Astrocyte (in vitro differentiated cells and primary cell): ENCODE measurements around the gene KRT86. TPM values are rescaled to one million over a fixed set of nuclear protein-coding genes. Genes with fewer than 3 reads are reported as not detected.

ENCODE experiments used
- DNase-seq: peaks from one replicate; pipeline ENCODE4 v3.0.0-alpha.2; 2010; ENCODE audit warnings: low read depth
- FAIRE-seq: peaks from 2 replicates; lab custom pipeline; 2011; peaks lifted over from hg19 to GRCh38; lab: Jason Lieb, UNC
- H2AFZ ChIP-seq: 2 replicates; pipeline ENCODE4 v1.6.0; 2012; ENCODE audit warnings: low read depth, low read length, inconsistent platforms
- H3K27ac ChIP-seq: 2 replicates; pipeline ENCODE4 v1.5.1; 2011; ENCODE audit warnings: low read depth, low read length, inconsistent platforms
- H3K27me3 ChIP-seq: 2 replicates; pipeline ENCODE4 v1.6.0; 2011; ENCODE audit warnings: low read length, inconsistent platforms; ENCODE audit not compliant: insufficient read depth
- H3K36me3 ChIP-seq: 2 replicates; pipeline ENCODE4 v1.5.1; 2011; ENCODE audit warnings: low read length, inconsistent platforms; ENCODE audit not compliant: insufficient read depth
- H3K4me1 ChIP-seq: 2 replicates; pipeline ENCODE4 v1.5.1; 2011; ENCODE audit warnings: low read length, inconsistent platforms; ENCODE audit not compliant: insufficient read depth
- H3K4me2 ChIP-seq: 2 replicates; pipeline ENCODE4 v1.6.0; 2012; ENCODE audit warnings: low read length, inconsistent platforms
- H3K4me3 ChIP-seq: 2 replicates; pipeline ENCODE4 v1.5.1; 2011; ENCODE audit warnings: low read depth, mild to moderate bottlenecking, low read length, inconsistent platforms; ENCODE audit not compliant: insufficient read depth
- H3K79me2 ChIP-seq: 2 replicates; pipeline ENCODE4 v1.6.0; 2012; ENCODE audit warnings: mild to moderate bottlenecking, low read length, inconsistent platforms; ENCODE audit not compliant: insufficient read depth
- H3K9ac ChIP-seq: 2 replicates; pipeline ENCODE4 v1.6.0; 2012; ENCODE audit warnings: mild to moderate bottlenecking, low read length, inconsistent platforms
- H3K9me3 ChIP-seq: 2 replicates; pipeline ENCODE4 v1.5.1; 2012; ENCODE audit warnings: low read depth, mild to moderate bottlenecking, low read length, inconsistent platforms; ENCODE audit not compliant: insufficient read depth
- H4K20me1 ChIP-seq: 2 replicates; pipeline ENCODE4 v1.6.0; 2012; ENCODE audit warnings: low read length, inconsistent platforms; ENCODE audit not compliant: insufficient read depth
- H3K27ac Mint-ChIP-seq: one replicate; pipeline ENCODE4 v1.8.0; 2021; ENCODE audit warnings: mild to moderate bottlenecking, mixed read lengths; ENCODE audit not compliant: unreplicated experiment
- H3K27me3 Mint-ChIP-seq: one replicate; pipeline ENCODE4 v1.8.0; 2021; ENCODE audit warnings: low read depth, mixed read lengths; ENCODE audit not compliant: unreplicated experiment
- H3K36me3 Mint-ChIP-seq: one replicate; pipeline ENCODE4 v1.8.0; 2021; ENCODE audit warnings: low read depth, mixed read lengths; ENCODE audit not compliant: unreplicated experiment
- H3K4me1 Mint-ChIP-seq: one replicate; pipeline ENCODE4 v1.8.0; 2021; ENCODE audit warnings: low read depth, mixed read lengths; ENCODE audit not compliant: unreplicated experiment
- H3K4me3 Mint-ChIP-seq: one replicate; pipeline ENCODE4 v1.8.0; 2021; ENCODE audit warnings: mild to moderate bottlenecking, moderate library complexity, mixed read lengths; ENCODE audit not compliant: unreplicated experiment
- H3K9me3 Mint-ChIP-seq: one replicate; pipeline ENCODE4 v1.8.0; 2021; ENCODE audit warnings: mild to moderate bottlenecking, mixed read lengths; ENCODE audit not compliant: unreplicated experiment
- CTCF ChIP-seq: IDR thresholded peaks from 2 replicates; pipeline ENCODE4 v1.5.1; 2011; ENCODE audit warnings: low read depth, mild to moderate bottlenecking, inconsistent platforms, low read length, moderate library complexity; ENCODE audit not compliant: insufficient read depth
- EZH2 ChIP-seq: IDR thresholded peaks from 2 replicates; pipeline ENCODE4 v1.6.1; 2012; ENCODE audit warnings: mild to moderate bottlenecking, low read length, inconsistent platforms; ENCODE audit not compliant: insufficient read depth
- total RNA-seq: library from RNA; stranded (reverse); gene quantifications from 2 replicates; pipeline ENCODE4 v1.2.1, GENCODE V29; 2021

The KRT86 gene
- total RNA-seq, 1 donor from 2014 or later: 0.43 TPM

GRCh38 chr12:52270541-52271070 is 3.8 kb upstream of the KRT86 start:
- DNase-seq (no peak), FAIRE-seq (no peak)
- H3K4me1 Mint-ChIP-seq: peaks cover 7% of the 10 kb centered on the region

GRCh38 chr12:52271158-52271557 is 3.3 kb upstream of the KRT86 start:
- FAIRE-seq (no peak), DNase-seq (no peak)
- H3K9ac ChIP-seq: no peak overlapping the region
- Mint-ChIP-seq H3K4me1 (peaks cover 7% of the 10 kb centered on the region), H3K9me3 (peaks cover 7% of the 10 kb centered on the region), H3K27me3 (peaks cover 31% of the 10 kb centered on the region), H3K36me3 (no peaks in the 10 kb centered on the region), H3K4me3 (no peak overlapping the region), H3K27ac (no peak overlapping the region)
- H3K27me3 ChIP-seq: no peaks in the 10 kb centered on the region
- H3K79me2 ChIP-seq: no peaks in the 10 kb centered on the region
- no peaks in the 10 kb centered on the region for H4K20me1 ChIP-seq
- H3K4me2 ChIP-seq: no peak overlapping the region
- no peaks in the 10 kb centered on the region for H3K36me3 ChIP-seq
- H3K9me3 ChIP-seq: no peaks in the 10 kb centered on the region
- peaks cover 8% of the 10 kb centered on the region for H3K4me1 ChIP-seq
- no peak for TF ChIP-seq CTCF
- no peak for TF ChIP-seq EZH2
- H2AFZ ChIP-seq: no peak overlapping the region
- no peak overlapping the region for H3K4me3 ChIP-seq
- no peak overlapping the region for H3K27ac ChIP-seq

More at GRCh38 chr12:52270541-52271070, 3.8 kb upstream of the KRT86 start:
- Histone ChIP-seq H2AFZ (no peak overlapping the region), H3K4me1 (peaks cover 8% of the 10 kb centered on the region), H3K9ac (no peak overlapping the region), H3K79me2 (no peaks in the 10 kb centered on the region), H3K27ac (no peak overlapping the region), H3K4me2 (no peak overlapping the region), H3K4me3 (no peak overlapping the region), H3K27me3 (no peaks in the 10 kb centered on the region), H3K9me3 (no peaks in the 10 kb centered on the region), H3K36me3 (no peaks in the 10 kb centered on the region), H4K20me1 (no peaks in the 10 kb centered on the region)
- no peak overlapping the region for H3K4me3 Mint-ChIP-seq
- H3K9me3 Mint-ChIP-seq: peaks cover 7% of the 10 kb centered on the region
- no peaks in the 10 kb centered on the region for H3K36me3 Mint-ChIP-seq
- H3K27me3 Mint-ChIP-seq: peaks cover 29% of the 10 kb centered on the region
- no peak for TF ChIP-seq EZH2
- TF ChIP-seq CTCF: no peak
- no peak overlapping the region for H3K27ac Mint-ChIP-seq

GRCh38 chr12:52275686-52276085 is 1.2 kb downstream of the KRT86 start:
- Histone ChIP-seq H3K4me2 (no peak overlapping the region), H3K4me3 (no peak overlapping the region), H4K20me1 (no peaks in the 10 kb centered on the region), H3K79me2 (no peaks in the 10 kb centered on the region), H3K36me3 (no peaks in the 10 kb centered on the region), H2AFZ (no peak overlapping the region), H3K9ac (no peak overlapping the region), H3K9me3 (no peaks in the 10 kb centered on the region), H3K27ac (no peak overlapping the region), H3K4me1 (peaks cover 22% of the 10 kb centered on the region), H3K27me3 (no peaks in the 10 kb centered on the region)
- Mint-ChIP-seq H3K27ac (no peak overlapping the region), H3K4me3 (no peak overlapping the region), H3K4me1 (peaks cover 28% of the 10 kb centered on the region), H3K36me3 (no peaks in the 10 kb centered on the region), H3K9me3 (peaks cover 4% of the 10 kb centered on the region), H3K27me3 (peaks cover 49% of the 10 kb centered on the region)
- FAIRE-seq (no peak), DNase-seq (no peak)
- TF ChIP-seq EZH2: no peak
- TF ChIP-seq CTCF: no peak
